ENCODE data around the gene POLD4.
"Not testable (repeated sequence)": the region's sequence is repeated elsewhere in the genome, so short reads cannot be mapped to it uniquely, and the experiment has no call there.

Gene POLD4

DNA sequence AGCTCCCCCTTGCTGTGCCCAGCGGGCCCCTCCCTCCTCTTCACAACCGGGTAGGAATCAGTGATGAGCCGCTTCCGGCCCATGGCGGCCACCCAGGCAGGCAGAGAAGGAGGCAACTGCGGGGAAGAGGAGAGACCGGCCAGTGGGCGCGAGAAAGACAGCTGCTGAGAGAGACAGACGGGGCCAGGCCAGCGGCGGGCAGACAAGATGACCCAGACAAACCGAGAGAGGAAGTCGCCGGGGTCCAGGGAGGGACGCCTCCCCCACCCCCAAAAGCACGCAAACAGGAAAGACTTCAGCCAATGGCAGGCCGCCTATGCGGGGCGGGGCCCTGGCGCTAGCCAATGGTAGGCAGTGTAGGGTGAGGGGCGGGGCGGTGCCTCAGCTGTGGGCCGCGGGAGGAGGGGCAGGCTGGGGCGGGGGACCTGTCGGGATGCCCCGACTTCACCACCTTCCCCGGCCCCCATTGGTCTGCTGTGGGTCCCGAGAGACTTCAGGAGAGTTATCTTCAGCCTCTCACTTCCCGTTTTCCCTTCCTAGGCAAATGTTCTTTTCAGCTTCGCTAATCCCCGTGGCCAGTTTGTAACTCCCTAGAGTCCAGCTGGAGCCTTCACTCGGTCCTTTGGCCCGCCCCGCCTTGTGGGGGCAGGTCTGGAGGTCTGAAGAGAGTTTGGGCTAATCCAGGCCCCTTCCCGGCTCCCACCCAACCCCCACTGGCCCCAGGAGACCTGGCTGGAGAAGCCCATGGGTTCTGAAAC lies at the start of gene POLD4:
TSS of gene POLD4 (minus strand) at position 230 of the 758 bp plus-strand sequence. CDS start at position 83, 147 bp downstream.
- DNase-seq (ENCODE audit: low spot score) = peak; percentile 95

DNA sequence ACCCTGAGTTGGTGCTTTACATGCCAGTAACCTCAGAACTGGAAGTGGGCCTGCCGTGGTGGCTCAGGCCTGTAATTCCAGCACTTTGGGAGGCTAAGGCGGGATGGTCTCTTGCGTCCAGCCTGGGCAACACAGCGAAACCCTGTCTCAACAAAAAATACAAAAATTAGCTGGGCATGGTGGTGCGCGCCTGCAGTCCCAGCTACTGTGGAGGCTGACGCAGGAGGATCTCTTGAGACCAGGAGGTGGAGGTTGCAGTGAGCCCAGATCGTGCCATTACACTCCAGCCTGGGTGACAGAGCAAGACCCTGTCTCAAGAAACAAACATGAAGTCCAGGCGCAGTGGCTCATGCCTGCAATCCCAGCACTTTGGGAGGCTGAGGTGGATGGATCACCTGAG lies 49.7 kb upstream of the POLD4 start:
- not testable (repeated sequence) for DNase-seq (ENCODE audit: low spot score)

DNA sequence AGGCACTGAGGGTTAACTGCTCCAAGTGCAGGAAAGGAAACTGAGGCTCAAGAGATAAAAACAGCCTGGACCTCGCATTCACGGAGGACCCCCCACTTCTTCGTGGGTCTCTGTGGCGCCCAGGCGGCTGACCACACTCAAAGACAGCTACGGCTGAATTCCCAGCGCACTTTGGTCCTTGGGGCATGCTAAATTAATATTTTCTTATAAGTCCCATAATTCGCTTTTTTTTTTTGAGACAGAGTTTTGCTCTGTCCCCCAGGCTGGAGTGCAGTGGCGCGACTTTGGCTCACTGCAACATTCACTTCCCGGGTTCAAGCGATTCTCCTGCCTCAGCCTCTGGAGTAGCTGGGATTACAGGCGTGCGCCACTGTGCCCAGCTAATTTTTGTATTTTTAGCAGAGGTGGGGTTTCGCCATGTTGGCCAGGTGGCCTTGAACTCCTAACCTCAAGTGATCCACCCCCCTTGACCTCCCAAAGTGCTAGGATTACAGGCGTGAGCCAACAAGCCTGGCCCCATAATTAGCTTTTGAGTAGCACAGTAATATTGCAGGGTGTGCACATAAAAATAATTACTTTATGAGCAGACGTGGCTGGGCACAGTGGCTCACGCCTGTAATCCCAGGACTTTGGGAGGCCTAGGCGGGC lies 49.0 kb upstream of the POLD4 start:
- DNase-seq (ENCODE audit: low spot score) = not testable (repeated sequence)

DNA sequence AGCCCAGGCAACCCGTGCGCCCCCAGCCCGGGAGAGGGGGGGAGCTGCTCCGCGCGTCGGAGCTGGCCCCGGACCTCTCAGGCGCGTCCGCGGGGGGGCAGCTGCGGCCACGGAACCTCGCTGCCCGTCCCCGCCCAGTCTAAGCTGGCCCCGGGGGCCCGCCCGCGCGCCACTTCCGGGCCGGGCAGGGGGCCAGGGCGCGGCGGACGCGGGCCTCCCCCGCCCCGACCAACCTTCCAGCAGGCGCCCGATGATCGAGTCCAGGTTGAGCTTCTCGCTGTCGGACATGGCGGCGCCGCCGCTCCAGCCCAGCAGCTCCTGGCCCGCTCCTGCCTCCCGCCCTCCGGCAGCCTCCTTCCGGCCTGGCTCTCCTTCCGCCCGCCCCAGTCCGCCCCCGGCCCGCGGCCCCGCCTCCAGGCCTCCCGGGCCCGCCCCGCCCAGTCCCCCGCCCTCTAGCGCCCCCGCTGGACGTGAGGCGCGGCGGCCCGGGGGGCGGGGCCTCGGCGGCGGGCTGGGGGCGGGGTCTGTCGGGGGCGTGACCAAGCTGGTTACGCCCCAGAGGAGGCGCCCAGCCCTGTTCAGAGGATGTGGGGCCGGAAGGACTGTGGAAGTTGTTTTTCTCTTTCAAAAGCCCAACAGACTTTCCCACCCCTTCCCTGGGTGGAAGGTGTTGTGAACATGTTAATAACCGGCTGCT lies 48.3 kb upstream of the POLD4 start, which contains the start of gene PPP1CA:
TSS of gene PPP1CA (minus strand) at position 364 of the 697 bp plus-strand sequence. CDS start at position 288, 76 bp downstream.
- DNase-seq (ENCODE audit: low spot score) = peak; percentile 91

DNA sequence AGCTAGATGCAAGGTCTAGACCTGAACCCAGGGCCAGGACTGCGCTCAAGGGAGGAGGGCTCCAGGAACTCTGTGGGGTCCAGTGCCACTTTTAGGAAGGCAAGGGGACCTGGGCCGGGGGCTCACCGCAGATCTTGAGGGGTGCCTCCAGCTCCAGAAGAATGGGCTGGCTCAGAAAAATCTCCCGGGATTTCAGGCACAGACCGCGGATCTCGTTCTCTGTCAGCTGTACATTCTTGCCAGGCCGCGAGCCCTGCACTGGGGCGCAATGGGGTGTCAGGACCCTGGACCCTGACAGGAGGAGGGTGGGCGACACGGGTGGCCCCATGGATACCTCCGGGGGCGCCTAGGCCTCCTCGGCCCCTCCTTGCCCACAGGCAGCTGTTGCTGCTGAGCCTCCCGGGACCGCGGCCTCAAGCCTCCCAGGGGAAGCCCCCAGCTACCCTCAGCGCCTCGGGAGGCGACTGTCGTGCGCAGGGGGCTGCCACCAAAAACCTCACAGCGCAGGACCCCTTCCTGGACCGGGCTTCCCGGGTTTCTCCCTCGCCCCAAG lies 47.7 kb upstream of the POLD4 start:
- DNase-seq (ENCODE audit: low spot score) = no peak

DNA sequence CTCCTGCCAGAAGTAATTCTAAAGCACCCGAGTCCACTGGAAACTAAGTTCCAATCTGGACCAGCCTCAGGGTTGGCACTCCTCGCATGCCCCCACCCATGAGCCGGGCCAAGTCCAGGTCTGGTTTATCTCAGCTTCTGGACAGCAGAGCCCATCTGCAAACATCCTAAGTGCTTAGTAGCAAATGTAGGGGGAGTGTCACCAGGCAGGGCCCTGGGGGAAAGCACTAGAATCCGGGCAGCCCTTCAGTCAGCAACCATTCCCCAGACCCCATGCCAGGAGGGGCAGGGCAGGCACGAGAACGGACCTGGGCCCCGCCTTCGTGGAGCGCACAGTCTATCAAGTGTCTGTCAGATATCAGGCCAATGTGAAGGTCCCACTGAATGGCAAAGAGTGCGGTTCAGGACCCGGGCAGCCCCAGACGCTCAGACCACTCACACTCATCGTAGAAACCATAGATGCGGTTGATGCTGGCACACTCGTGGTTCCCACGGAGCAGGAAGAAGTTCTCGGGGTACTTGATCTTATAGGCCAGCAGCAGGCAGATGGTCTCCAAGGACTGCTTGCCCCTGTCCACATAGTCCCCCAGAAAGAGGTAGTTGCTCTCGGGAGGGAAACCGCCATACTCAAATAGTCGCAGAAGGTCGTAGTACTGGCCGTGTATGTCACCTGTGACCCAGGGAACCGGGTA lies 47.0 kb upstream of the POLD4 start:
- DNase-seq (ENCODE audit: low spot score) = no peak

DNA sequence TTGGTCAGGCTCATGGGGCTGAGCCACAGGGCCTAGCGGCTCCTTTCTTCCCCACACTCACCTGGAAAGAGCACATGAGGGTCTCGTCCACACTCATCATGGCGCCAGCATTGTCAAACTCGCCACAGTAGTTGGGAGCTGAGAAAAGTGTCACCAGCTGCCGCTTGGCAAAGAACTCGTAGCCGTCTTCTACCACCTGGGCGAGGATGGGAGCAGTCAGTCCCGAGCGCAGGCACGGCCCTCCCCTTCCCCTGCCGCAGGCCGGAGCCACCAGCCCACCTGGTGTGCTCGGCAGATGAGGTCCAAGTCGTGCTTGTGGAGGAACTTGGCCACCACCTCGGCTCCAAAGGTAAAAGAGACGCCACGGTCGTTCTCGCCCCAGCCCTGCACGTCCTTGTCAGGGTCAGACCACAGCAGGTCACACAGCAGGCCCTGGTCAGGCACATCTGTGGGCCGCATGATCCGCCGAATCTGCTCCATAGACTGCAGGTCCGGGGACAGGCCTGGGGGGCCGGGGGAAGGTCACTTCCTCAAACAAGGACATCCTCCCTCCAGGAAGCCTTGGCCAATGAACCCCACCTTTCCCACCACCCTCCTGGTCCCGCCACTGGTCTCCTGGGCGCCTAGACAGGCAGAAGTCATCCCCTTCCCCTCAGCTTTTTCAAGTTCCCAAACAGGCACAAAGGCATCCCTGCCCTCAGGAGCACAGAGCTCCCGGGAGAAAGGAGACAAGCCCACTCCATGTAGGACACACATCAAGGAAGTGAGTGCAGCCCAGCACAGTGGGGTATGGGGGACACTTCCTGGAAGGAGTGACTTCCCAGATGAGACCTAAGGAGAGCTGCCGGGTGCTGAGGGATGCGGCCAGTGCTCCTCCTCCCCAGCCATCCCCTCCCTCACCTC lies 45.6 kb upstream of the POLD4 start:
- DNase-seq (ENCODE audit: low spot score) = no peak

DNA sequence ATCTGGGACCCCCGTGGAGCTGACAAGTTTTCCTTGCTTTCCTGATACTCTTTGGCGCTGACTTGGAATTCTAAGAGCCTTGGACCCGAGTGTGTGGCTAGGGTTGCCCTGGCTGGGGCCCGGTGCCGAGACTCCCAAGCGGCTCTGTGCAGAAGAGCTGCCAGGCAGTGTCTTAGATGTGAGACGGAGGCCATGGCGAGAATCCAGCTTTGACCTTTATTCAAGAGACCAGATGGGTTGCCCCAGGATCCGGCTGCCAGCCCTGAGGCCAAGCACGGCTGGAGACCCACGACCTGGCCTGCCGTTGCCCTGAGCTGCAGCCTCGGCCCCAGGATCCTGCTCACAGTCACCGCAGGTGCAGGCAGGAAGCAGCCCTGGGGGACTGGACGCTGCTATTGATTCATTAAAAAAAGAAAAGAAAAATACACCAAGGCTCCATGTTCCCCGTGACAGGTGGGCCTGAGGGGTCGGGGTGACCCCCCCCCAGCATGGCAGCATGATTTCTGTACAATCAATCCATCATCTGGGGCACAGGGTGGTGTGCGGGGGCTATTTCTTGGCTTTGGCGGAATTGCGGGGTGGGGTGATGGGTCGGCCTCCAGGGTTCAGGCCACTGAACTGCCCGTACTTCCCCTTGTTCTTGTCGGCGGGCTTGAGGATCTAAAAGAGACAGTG lies 44.8 kb upstream of the POLD4 start:
- DNase-seq (ENCODE audit: low spot score) = no peak

DNA sequence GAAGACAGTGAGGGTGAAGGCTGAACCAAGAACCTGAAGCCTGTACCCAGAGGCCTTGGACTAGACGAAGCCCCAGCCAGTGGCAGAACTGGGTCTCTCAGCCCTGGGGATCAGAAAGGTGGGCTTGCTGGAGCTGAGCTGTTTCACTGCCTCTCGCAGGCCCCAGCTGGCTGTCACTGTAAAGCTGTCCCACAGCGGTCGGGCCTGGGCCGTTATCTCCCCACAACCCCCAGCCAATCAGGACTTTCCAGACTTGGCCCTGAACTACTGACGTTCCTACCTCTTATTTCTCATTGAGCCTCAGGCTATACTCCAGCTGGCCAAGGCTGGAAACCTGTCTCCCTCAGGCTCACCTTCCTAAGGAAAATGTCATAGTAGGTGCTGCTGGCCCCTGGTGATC lies 44.2 kb upstream of the POLD4 start:
- no peak for DNase-seq (ENCODE audit: low spot score)

DNA sequence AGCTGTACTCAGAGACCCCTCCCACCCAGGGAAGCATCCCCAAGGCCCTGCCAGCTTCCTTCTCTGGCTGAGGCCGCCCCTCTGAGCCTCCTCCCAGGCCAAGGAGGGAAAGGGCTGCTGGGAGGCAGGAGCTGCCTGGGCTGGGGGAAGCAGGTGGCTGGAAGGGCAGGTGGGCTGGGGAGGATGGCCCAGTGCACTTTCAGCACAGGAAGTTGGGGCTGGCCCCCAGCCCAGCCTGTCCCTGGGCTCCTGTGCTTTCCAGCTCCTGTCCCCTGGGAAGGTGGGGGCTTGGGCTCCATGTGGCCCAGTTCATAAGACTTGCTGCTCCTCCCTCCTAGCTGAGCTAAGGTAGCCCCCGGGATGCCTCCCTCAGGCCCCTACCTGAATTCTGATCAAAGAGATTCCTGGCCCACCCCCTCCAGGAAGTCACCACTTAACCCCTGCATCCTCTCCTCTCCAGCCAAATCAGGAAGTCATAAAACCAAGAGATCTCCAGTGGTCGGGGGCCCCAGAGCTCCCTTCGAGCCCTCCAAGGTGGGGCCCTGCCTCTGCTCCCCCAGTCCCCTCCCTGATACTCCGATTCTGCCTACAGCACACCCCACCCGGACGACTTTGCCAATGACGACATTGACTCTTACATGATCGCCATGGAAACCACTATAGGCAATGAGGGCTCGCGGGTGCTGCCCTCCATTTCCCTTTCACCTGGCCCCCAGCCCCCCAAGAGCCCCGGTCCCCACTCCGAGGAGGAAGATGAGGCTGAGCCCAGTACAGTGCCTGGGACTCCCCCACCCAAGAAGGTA lies 43.4 kb upstream of the POLD4 start:
- DNase-seq (ENCODE audit: low spot score) = no peak

DNA sequence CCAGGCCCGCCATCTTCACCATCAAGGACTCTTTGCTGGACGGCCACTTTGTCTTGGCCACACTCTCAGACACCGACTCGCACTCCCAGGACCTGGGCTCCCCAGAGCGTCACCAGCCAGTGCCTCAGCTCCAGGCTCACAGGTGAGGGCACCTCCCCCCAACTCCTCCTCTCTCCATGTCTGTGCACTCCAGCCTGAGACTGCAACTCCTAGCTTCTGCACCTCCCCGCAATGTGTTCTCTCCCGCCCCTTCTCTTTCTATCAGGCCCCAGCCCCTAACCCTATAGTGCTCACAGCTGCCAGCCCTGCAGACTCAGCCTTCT lies 42.9 kb upstream of the POLD4 start:
- DNase-seq (ENCODE audit: low spot score) = no peak

DNA sequence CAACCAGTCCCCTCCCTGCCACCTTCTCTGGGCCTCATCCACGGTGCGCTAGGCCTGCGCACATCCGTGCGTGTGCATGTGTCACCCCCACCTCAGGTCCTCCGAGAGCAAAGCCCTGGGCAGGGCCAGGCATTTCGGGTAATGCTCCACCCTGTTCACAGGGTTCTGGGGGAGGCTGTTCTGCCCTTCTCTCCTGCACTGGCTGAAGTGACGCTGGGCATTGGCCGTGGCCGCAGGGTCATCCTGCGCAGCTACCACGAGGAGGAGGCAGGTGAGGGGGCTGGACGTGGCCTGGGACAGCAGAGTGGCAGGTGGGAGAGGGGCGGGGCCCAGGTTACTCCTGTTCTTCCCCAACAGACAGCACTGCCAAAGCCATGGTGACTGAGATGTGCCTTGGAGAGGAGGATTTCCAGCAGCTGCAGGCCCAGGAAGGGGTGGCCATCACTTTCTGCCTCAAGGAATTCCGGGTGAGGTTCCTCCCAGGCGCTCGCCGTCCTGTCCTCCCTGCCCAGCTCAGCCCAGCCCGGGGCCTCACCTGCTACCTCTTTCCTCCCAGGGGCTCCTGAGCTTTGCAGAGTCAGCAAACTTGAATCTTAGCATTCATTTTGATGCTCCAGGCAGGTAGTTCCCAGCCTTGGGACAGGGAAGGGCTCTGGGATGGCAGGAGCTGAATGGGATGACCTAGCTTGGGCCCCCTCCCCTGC lies 42.4 kb upstream of the POLD4 start:
- no peak for DNase-seq (ENCODE audit: low spot score)

DNA sequence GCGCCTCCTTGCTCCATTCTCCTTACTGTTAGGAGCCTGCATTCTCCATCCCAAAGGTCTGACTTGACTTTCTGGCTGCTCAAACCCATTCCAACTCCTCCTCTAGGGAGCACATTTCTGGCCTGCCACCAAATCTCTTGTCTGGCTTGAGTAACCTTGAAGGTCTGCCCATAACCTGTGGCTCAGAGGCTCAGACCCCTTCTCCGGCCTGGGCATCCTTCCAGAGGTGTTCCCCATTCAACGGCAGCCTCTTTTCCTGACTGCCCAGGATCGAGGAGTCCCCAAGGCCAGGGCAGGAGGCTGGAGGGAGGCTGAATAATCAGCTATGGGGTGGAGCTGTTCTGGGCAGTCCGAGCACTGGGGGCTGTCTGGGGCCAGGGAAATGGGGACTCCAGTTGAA lies 40.6 kb upstream of the POLD4 start:
- DNase-seq (ENCODE audit: low spot score) = no peak

DNA sequence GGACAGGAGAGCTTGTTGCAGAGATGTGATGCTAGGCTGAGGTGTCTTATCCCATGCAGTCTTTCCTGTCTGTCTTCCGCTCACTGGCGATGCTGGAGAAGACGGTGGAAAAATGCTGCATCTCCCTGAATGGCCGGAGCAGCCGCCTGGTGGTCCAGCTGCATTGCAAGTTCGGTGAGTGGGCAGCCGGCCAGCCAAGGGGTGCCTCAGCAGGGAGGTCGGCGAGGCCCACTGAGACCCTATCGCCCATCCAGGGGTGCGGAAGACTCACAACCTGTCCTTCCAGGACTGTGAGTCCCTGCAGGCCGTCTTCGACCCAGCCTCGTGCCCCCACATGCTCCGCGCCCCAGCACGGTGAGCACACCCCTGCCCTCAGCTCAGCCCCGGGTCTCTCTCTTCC lies 40.1 kb upstream of the POLD4 start:
- DNase-seq (ENCODE audit: low spot score) = no peak

DNA sequence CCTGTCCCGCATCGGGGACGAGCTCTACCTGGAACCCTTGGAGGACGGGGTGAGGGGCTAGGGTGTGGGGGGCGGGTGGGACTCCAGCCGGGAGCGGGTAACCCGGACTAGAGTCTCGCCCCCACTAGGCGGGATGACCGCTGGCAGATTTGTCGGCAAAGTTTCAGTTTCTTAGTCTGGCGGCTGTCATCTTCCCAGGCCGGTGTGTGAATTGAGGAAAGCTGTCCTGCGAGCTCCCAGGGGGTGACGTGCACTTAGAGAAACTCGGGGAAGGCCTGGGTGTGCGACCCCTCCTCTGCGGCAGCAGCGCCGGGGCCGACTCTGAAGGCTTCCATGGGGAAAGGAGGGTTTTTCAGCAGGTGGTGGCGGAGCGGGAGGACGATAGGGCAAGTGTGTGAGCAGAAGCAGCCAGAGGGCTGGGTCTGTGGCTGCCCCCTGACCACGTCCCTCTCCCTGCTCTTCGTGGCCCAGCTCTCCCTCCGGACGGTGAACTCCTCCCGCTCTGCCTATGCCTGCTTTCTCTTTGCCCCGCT lies 38.9 kb upstream of the POLD4 start:
- no peak for DNase-seq (ENCODE audit: low spot score)

DNA sequence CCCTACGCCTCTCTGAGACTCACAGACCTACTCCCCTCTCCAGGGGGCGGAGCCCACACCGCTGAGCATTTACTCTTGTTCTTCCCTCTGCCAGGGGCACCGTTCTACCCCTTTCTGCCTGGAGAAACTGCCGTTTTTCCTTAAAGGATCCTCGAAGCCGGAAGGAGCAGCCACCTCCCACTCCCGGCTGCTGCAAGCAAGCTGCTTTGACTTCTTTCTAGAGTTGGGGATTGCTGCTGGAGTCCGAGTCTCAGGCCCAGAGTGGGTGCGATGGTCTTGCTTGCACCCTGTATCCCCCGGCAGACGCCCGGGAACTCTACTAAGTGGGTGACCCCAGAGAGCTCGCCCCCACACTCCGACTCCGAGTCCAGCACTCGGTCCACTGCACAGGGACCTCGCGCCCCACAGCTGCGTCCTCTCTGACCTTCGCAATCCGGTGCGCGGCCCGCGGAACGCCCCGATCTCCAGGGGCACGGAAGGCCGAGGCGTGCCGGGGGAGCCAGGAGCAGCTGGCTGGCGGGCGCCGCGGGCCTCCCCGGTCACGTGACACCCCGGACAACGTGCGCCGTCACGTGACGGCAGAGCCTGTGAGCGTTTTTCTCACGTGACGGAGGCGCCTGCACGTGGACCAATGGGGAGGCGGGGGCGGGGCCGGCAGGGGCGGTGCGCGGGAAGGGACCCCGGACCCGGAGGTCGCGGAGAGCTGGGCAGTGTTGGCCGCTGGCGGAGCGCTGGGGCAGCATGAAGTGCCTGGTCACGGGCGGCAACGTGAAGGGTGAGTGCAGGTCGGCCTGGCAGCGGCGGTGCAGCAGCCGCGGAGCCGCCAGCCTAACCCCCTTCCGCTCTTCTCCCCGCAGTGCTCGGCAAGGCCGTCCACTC lies 38.2 kb upstream of the POLD4 start, which contains the start of gene RAD9A:
TSS of gene RAD9A (plus strand) at position 683 of the 879 bp plus-strand sequence. CDS start at position 742, 59 bp downstream.
- peak; percentile 93 for DNase-seq (ENCODE audit: low spot score)

DNA sequence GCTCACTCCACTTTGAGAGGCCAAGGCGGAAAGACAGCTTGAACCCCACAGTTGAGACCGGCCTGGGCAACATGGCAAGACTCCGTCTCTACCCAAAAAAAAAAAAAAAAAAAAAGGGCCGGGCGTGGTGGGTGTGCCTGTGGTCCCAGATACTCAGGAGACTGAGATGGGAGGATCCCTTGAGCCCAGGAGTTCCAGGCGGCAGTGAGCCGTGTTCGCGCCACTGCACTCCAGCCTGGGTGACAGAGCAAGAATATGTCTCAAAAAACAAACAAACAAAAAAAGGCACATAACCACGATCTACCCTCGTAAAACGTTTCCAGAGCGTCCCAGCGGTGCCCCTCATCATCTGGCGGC lies 37.6 kb upstream of the POLD4 start:
- no peak for DNase-seq (ENCODE audit: low spot score)

DNA sequence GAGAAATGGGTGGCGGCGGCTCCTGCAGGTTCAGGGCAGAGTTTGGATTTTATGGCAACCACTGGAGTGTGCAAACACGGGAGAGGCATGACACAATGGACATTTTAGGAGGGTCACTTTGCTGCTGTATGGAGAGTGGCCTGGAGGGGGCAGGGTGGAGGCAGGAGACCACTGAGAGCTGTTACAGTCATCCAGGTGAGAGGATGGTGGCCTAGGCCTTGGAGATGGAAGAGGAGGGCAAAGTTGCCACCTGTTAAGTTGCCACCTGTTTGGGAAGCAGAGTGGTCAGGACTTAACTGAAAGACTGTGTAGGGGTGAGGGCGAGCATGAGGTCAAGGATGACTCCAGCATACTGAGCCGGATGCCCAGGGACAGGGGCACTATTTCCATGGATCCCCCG lies 36.1 kb upstream of the POLD4 start:
- DNase-seq (ENCODE audit: low spot score) = peak; percentile 41
